Activated T-helper 1 cell treated with anti-CD3 and anti-CD28 coated beads, Interleukin-2, amount 50 U/mL, for 16 hours (primary cell): Measurements from ENCODE around the gene SPATA20.

Experiments
- DNase-seq, 2 donors: peaks; one replicate each; pipeline ENCODE4 v3.0.0-alpha.2; 2020; ENCODE audit warnings: low read depth in 1 of 2, low spot score in 1 of 2

SPATA20 gene

DNA sequence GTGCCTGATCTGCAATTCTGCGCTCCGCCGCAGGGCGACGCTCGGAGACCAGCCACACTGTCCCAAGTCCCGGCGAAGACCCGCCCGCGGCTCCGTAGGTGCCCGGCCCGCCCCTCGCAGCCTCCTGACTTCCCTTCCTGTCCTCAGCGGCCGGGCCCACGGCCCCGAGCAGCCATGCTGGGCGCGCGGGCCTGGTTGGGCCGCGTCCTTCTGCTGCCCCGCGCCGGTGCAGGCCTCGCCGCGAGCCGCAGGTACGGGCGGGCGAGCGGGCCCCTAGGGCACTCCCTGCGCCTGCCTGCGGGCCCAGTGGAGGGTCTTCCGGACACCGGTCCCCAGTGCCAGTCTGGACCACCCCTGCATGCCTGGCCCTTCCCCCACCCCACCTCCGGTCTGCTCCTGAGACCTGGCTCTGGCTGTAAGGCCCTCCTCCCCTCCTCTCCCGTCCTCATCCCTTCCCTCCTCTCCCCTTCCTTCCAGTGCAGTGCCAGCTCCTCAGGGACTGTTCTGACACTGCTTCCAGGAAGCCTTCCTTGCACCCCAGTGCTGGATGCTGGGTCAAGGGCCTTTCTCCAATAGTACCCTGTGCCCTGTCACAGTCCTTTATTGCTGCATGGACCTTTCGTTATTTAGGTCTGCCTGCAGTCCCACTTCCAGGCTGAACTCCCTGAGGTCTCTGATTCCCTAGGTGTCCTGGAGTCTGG is at the start of gene SPATA20:
TSS of gene SPATA20 (plus strand) at position 140 of the 701 bp plus-strand sequence. CDS start at position 175, 35 bp downstream.
- DNase-seq: peak; percentile 67 to 73

- DNase-seq: no peak
Measured at GRCh38 chr17:50498021-50498874, 48.7 kb upstream of the SPATA20 start.

GRCh38 chr17:50499270-50499669 is 47.7 kb upstream of the SPATA20 start:
- DNase-seq: no peak

GRCh38 chr17:50499721-50500120 is 47.3 kb upstream of the SPATA20 start:
- no peak for DNase-seq

- DNase-seq: no peak
Measured at GRCh38 chr17:50501054-50501453, 45.9 kb upstream of the SPATA20 start.

DNA sequence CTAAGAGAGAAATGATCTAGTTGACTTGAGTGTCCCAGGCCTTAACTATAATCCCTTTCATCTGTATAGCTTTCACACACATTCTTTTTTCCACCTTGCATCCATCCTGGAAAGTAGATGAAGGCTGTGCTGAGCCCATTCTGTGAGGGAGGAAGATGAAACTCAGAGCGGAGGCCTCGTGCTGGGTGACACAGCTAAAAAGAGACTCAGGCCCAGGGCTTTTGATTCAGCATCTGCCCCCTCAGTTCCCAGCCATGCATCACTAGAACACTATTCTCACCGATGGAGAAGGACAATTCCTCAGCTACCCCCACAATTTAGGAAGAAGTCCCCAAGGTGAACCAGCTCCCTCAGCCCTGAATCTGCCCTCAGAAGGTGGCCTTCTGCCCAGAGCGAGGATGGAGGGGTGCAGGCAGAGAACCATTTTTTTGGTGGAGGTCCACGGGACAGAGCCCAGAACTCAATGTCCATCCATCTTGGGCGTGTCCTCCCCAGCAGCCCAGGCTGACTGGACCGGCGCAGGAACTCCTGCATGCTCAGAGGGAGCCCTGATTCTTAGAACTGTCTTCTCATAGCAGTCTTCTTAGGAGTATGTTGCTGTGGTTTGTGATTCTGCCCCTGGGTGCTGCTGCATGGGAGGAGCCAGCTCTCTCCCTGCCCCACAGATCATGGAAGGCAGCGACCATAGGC is 44.5 kb upstream of the SPATA20 start:
- DNase-seq: no peak

DNA sequence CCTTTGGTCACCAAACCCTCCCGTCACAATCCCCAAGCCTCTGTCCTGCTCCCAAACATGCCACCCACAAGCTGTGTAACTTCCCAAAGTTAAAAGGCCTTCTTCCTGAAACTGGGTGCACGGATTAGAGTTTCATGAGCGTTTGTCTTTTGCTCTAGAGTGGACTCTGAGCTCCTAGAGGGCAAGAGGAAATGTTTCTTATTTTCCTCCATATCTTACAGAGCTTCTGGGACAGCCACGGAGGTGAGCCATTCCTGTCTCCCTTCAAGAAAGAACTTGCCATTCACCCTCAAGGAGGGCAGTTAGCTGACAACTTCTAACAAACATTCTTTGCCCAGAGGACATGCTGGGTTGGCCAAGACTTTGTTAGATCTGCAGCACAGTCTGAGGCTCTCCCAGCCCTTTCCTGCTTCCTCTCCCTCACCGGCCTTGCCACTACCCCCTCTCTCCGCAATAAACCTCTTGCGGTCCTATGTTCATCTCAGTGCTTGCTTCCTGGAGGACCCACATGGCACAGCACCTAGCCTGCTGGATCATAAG is 41.3 kb upstream of the SPATA20 start:
- DNase-seq: no peak

GRCh38 chr17:50506298-50506697 is 40.7 kb upstream of the SPATA20 start:
- DNase-seq: no peak

- DNase-seq: peak; percentile 45 to 60
Measured at GRCh38 chr17:50507871-50508572, 39.0 kb upstream of the SPATA20 start, which contains the start of gene MYCBPAP. Gene MYCBPAP (plus strand): TSS chr17:50508439. CDS start chr17:50508675, 236 bp downstream.

DNA sequence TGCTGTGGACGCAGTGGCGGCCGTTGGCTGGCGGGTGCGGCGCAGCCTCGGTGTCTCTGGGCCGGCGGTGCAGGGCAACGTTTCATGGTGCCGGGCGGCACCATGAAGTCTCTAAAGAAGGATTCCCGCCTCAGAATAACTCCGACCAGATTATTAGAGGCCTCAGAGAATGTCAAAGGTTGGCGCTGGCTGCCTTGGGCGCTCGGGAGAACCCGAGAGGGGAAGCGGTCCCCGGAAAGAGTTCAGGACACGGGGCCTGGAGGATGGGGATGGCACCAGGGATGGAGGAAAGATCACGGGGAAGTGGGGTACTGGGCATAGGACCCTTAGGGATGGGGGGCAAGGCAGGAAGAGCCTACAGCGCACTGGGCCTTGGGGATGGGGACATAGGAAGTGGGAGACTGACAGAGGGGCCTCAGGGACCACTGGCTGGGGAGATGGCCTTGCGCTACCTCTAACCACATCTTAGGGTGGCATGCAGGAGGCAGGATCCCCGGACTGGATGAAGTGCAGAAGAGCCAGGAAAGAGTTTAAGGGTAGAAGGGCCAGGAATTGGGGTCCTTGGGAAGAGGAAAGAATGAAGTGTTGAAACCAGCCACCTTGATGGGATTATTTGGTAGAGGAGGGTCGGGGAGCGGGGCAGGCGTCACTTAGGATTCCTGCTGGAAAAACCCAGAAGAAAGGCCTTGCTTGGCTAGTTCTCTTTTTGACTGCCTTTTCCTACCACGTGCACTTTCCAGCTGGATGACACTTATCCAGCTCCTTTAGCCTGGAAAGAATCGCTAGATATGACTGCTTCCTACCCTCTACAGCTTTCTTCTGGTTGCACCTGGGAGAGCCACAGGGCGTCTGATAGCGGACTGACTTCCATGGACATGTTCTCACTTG is 38.2 kb upstream of the SPATA20 start:
- no peak for DNase-seq

DNA sequence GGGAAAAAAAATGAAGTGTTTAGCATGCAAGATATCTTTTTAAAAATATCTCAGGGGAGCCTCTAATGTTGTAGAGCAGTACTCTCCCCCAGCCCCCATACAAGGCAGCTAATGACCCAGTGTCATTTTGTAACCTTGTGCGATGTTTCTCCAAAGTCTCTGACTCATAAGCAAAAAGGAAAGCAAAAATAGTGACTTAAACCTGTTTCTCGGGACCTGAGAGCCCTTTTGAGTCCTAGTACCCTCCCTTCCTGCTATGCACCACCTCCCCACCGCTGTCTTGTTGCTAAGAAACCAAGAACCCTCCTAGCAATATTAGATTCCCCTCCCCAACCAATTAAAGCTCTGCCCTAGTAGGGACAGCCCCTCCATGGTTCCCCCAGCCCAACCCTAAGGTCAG is 35.9 kb upstream of the SPATA20 start:
- no peak for DNase-seq

GRCh38 chr17:50513495-50513894 is 33.5 kb upstream of the SPATA20 start:
- no peak for DNase-seq

DNA sequence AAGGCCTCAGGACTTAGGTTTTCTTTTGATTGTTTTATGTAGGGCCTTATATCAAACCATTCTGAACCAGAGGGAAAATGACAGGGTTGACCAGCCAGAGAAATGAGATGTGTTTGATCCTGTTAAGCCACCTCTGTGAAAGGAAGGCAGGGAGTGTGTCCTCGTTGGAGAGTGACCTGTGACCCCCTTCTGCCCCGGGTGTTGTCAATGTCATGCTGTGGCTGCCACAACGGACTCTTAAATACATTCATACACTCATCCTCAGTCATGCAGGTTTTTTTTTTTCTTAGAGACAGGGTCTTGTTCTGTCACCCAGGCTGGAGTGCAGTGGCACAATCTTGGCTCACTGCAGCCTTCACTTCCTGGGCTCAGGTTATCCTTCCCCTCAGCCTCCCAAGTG is 32.6 kb upstream of the SPATA20 start:
- DNase-seq: no peak

GRCh38 chr17:50514936-50515702 is 31.9 kb upstream of the SPATA20 start:
- DNase-seq: no peak

DNA sequence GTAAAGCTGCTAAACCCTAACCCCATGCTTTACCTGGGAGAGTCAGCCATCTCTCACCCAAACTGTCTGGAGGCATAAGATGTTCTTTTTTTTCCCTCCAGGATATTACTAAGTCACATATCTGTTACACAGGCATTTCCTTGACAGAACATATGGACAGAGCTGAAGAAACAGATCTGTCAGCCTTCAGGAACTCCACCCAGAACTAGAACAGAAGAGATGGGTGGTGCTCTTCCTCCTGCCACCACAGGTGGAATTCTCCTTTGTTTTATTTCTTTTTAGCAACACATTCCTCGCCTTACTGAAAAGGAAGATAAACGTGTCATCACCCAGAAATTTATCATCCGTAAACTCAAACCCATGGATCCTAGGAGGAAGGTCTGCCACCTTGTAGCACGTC is 30.0 kb upstream of the SPATA20 start:
- no peak for DNase-seq

DNA sequence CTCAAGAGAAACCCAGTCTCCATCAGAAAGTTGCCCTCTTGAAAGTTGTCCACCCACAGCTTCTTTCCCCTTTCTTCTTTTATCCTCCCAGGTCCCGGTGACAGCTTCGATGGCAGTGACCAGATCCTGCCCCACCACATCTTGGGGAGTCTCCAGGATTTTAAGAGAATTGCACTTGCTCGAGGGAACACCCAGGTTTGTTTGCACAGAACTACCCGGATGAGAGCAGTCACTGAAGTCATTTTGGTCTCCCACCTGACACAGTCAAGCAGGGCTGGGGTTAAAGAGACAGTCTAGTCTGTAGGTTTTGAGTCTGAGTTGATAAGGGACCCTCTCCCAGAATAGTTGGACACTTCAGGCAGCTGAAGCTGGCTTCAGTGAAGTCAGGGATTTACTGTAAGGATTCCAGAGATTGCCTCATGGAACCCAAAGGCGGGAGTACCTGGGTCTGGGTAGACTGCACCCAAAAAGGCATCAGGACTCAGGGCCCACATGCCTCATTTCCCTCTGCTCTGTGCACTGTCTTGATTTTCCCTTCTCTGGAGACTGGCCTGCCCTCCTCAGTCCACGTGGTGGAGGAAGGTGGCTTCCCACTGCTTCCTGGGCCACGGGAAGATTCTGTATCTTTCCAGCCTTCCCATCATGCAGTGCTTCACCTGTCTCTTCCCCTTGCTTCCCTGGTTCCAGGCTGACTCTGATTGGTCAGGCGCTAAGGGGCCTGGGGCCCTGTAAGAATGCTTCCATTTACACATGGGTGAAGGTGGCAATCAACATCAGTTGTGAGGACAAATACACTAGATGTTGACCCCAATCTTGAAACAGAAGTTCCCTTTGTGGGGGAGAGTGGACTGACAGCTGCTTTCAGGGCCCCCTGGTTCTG is 29.2 kb upstream of the SPATA20 start:
- no peak for DNase-seq

DNA sequence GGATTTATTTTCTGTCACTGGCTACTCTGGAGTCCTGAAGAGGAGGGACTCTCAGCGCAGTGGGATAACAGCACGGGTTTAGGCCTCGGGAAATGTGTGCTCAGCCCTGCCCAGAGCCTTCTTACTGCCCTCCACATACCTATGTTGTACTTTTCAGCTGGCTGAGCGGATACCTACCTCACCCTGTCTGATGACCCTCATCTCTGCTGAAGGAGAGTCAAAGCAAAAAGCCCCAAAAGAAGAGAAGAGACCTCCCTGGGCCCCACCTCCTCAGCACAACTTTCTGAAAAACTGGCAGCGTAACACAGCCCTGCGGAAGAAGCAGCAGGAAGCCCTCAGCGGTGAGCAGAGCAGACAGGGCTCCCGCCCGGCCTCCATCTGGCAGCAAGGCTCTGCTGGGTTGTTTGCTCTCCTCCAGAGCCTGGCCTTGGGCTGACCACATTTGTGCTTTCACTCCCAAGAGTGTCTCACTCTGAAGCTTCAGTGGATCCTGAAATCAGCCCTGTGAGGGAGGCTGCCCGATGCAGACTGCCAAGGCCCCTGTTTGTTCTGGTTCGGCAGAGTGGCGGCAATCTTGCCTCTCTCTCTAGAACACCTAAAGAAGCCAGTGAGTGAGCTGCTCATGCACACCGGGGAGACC is 28.5 kb upstream of the SPATA20 start:
- DNase-seq: no peak
